Measurements from ENCODE around the gene PRRX2.
"Not testable (repeated sequence)": the region's sequence is repeated elsewhere in the genome, so short reads cannot be mapped to it uniquely, and the experiment has no call there.

PRRX2 gene

DNA sequence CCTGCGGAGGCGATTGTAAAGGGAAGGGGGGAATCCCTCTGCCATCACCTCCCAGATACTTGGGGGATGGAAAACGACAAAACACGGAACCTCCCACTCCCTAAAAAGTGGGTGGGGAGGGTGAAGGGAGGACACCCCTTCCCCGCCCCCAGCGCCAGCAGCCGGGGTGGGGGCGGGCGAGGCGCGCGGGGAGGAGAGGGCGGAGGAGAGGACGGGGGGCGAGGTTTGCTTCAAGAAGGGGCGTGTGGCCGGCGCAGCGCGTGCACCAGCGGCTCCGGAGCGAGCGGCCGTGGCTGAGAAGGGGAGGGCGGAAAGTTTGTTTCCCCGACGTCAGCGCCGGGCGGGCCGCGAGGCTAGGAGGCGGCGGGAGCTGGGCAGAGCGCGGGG, at the start of gene PRRX2:
Gene PRRX2 (plus strand): TSS at position 259 of the 387 bp plus-strand sequence. CDS start 221 bp downstream, outside the sequence.
- no peak for DNase-seq (ENCODE audit: low read depth)

DNA sequence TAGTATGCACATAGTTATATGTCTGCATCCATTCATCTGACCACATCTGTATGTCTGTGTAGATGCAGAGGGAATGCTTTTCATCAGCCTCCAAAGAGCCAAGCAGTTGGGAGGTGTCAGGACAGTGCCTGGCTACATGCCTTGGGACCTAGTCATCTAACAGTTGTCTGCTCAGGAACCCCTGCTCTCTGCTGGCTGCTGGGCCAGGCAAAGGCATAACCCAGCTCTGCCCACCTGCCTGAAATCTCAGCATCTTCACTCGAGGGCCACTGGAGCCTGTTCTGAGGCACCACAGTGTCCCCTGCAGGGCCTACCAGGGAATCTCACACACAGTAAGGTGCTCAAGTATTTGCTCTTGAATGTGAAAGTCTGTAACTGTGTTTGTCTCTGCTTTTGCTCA, 48.3 kb upstream of the PRRX2 start:
- DNase-seq (ENCODE audit: low read depth) = peak; percentile 68

GRCh38 chr9:129619787-129620668, 45.4 kb upstream of the PRRX2 start:
- DNase-seq (ENCODE audit: low read depth) = no peak

- DNase-seq (ENCODE audit: low read depth) = no peak
Measured at GRCh38 chr9:129620669-129621295, 44.7 kb upstream of the PRRX2 start, which contains the start of gene C9orf50. Gene C9orf50, minus strand, starts transcription at chr9:129621101. Its CDS starts 527 bp downstream, at chr9:129620574.

DNA sequence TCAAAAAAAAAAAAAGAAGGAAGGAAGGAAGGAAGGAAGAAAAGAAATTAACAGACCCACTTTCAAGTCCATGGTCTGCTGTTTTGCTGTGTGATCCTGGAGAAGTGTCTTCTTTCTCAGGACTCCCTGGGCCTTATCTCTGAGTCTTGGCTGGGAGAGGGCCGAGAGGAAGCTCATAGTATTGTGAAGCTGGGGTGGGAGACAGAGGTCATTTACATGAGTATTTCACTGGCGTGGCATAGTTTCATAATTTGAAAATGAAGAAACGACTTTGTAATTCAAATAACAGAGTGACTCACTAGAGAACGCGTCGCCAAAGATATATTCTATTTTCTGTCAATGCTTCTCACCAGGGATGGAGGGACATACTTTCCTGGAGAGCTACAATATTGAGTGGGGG, 42.1 kb upstream of the PRRX2 start:
- DNase-seq (ENCODE audit: low read depth) = peak; percentile 38

DNA sequence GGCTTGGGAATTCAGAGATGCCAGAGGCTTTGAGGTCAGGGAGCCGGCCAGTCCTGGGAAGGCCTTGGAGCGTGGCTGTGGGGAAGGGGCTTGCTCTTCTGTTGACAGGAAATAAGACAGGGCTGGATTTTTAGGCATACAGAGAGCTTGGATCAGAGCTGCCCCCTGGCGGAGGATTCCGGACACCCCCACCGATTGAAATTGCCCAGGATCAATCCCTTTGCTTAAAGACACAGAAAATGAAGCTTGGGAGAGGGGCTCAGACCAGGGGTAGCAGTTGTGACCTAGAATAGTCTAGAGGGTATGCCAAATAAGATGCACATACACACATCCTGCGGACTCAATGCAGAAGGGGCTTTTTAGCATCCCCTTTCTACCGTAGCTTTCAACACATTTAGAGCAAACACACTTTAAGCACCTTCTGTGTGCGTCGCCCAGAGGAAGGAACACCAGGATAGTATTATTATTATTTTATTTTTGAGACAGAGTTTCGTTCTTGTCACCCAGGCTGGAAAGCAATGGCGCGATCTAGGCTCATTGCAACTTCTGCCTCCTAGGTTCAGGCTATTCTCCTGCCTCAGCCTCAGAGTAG, 41.2 kb upstream of the PRRX2 start:
- no peak for DNase-seq (ENCODE audit: low read depth)

- DNase-seq (ENCODE audit: low read depth) = no peak
Measured at GRCh38 chr9:129624947-129625346, 40.5 kb upstream of the PRRX2 start.

DNA sequence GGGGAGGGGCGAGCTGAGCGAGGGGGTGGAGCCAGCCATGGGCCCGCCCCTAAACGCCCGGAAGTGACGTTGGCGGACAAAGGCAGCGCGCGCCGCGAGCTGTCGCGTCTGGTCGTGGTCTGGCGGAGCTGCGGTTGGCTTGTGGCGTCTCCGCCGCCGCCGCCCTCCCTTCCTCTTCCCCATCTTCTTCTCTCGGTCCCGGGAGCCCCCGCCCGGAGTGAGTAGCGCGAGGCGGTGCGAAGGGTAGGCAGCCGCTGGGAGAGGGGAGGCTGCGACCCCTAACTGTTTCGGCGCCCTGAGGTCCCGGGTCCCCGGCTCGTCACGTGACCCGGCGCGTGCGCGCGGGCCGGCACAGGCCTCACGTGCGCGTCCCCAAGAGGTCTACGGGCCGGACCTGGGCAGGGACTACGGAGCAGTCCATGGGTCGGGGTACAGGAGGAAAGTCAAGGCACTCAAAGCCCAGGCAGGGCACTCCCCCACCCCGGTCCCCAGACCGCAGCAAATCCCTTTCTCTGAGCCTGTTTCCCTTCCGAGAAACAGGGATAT, 39.3 kb upstream of the PRRX2 start, which contains the start of gene NTMT1:
Gene NTMT1 (plus strand): TSS at position 85 of the 546 bp plus-strand sequence. CDS start 6,541 bp downstream, outside the sequence.
- peak; percentile 36 for DNase-seq (ENCODE audit: low read depth)

GRCh38 chr9:129626625-129627284, 38.7 kb upstream of the PRRX2 start:
- peak; percentile 68 for DNase-seq (ENCODE audit: low read depth)

- DNase-seq (ENCODE audit: low read depth) = no peak
Measured at GRCh38 chr9:129627556-129628440, 37.6 kb upstream of the PRRX2 start.

- no peak for DNase-seq (ENCODE audit: low read depth)
Measured at GRCh38 chr9:129628709-129629108, 36.7 kb upstream of the PRRX2 start.

GRCh38 chr9:129629251-129629820, 36.1 kb upstream of the PRRX2 start:
- no peak for DNase-seq (ENCODE audit: low read depth)

GRCh38 chr9:129630967-129631673, 34.3 kb upstream of the PRRX2 start:
- no peak for DNase-seq (ENCODE audit: low read depth)

GRCh38 chr9:129631674-129632129, 33.7 kb upstream of the PRRX2 start:
- no peak for DNase-seq (ENCODE audit: low read depth)

- DNase-seq (ENCODE audit: low read depth) = no peak
Measured at GRCh38 chr9:129632460-129632859, 33.0 kb upstream of the PRRX2 start.

DNA sequence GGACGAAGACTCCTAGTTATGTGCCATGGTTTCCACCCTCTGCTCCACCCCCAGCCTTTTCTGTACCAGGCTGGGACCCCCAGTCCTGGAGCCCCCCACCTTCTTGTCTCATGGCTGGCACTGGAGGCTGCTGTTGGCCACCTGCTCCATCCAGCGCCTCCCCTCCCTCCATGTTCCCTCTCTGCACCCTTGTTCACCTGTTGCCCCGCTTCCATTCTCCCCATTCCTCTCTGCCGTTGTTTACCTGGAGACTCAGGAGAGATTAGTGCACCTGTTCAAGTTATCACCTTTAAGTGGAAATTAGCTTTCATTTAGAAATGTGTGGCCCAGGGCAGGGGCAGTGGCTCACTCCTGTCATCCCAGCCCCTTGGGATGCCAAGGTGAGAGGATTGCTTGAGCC, 32.2 kb upstream of the PRRX2 start:
- no peak for DNase-seq (ENCODE audit: low read depth)

DNA sequence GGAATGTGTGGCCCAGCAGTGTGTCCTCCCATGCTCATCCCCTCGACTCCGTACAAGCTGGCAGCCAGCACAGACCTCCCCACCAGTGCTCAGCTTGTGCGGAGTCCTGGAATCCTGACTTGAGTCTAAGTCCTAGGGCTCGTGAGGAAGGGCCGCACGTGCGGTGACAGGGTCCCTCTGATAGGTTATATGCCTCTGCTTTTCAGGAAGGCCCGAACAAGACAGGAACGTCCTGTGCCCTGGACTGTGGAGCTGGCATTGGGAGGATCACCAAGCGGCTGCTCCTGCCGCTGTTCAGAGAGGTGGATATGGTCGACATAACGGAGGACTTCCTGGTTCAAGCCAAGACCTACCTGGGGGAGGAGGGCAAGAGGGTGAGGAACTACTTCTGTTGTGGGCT, 31.6 kb upstream of the PRRX2 start:
- no peak for DNase-seq (ENCODE audit: low read depth)

DNA sequence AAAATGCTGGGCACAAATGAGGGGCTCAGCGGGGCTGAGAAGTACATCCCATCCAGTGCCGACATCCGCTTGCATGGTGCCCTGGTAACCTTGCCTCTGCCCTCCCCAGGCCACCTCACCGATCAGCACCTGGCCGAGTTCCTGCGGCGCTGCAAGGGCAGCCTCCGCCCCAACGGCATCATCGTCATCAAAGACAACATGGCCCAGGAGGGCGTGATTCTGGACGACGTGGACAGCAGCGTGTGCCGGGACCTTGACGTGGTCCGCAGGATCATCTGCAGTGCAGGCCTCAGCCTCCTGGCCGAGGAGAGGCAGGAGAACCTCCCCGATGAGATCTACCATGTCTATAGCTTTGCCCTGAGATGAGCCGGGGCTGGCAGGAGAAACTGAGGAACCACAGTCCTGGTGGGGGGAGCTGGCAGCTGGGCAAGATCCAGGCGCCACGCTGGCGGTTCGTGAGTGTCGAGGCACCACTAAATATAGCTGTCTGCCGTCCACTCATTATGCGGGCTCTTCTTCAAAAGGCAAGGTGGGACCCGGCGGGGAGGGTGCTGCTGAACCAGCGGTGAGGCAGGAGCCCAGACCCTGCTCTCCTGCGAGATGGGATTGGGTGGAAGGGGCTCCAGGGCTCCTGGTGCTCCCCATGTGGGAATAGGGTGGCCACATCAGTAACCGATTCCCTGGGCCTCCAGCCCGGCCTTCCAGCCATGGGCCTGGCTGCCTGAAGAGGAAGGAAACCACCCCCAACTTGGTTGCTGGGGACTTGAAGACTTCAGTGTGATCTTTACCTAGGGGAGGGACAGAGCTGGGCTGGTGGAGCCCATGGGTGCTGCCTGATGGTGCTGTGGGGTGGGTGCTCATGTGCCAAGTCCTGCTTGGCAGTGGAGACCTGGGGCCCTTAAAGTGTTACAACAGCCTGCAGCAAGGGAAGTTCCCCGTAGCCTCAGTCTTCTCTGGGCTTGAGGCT, 30.1 kb upstream of the PRRX2 start:
- no peak for DNase-seq (ENCODE audit: low read depth)

DNA sequence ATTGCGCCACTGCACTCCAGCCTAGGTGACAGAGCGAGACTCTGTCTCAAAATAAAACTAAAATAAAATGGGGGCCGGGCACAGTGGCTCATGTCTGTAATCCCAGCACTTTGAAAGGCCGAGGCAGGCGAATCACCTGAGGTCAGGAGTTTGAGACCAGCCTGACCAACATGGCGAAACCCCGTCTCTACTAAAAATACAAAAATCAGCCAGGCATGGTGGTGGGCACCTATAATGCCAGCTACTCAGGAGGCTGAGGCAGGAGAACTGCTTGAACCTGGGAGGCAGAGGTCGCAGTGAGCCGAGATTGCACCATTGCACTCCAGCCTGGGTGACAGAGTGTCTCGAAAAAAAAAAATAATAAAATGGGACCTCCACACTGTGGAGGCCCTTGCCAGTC, 29.1 kb upstream of the PRRX2 start:
- DNase-seq (ENCODE audit: low read depth) = not testable (repeated sequence)

Measured in HS-5 (cell line).